OCI-LY3 (cell line): ENCODE results near the gene ME3.

Source experiments
- H2AFZ ChIP-seq: fragments of 200-600, 300-600 bp; shearing (Covaris generic); 2 replicates; pipeline ENCODE4 v1.6.0; 2014; ENCODE audit warnings: antibody characterized with exemption, low read depth, low read length
- H3K27ac ChIP-seq: fragments of 200-600, 300-600 bp; sonication (generic); 2 replicates; pipeline ENCODE4 v1.5.1; 2014; ENCODE audit warnings: mild to moderate bottlenecking, low read length, moderate library complexity, mixed read lengths
- H3K27me3 ChIP-seq: fragments of 200-600, 300-600 bp; sonication (generic); 2 replicates; pipeline ENCODE4 v1.6.1; 2014; ENCODE audit warnings: low read depth, low read length, mixed read lengths
- H3K36me3 ChIP-seq: fragments of 200-600, 300-600 bp; sonication (generic); replicated peaks from 2 replicates; pipeline ENCODE3; 2014; ENCODE audit warnings: low read depth, low read length, mixed read lengths
- H3K4me1 ChIP-seq: fragments of 300-600, 200-600 bp; sonication (generic); 2 replicates; pipeline ENCODE4 v1.6.1; 2014; ENCODE audit warnings: low read length, mixed read lengths
- H3K4me2 ChIP-seq: fragments of 200-600, 300-600 bp; sonication (generic); 2 replicates; pipeline ENCODE4 v1.6.1; 2014; ENCODE audit warnings: low read length, mixed read lengths
- H3K4me3 ChIP-seq: fragments of 300-600, 200-600 bp; sonication (generic); 2 replicates; pipeline ENCODE4 v1.5.1; 2014; ENCODE audit warnings: antibody characterized with exemption, mild to moderate bottlenecking, low read length, moderate library complexity
- H3K79me2 ChIP-seq: fragments of 300-600, 200-600 bp; shearing (Covaris generic); 2 replicates; pipeline ENCODE4 v1.6.1; 2014; ENCODE audit warnings: mild to moderate bottlenecking, low read length, mixed read lengths
- H3K9ac ChIP-seq: fragments of 300-600, 200-600 bp; shearing (Covaris generic); 2 replicates; pipeline ENCODE4 v1.6.0; 2014; ENCODE audit warnings: mild to moderate bottlenecking, low read length, moderate library complexity
- H3K9me3 ChIP-seq: fragments of 200-600, 300-600 bp; shearing (Covaris generic); 2 replicates; pipeline ENCODE4 v1.6.1; 2014; ENCODE audit warnings: low read length, mixed read lengths; ENCODE audit not compliant: insufficient read depth
- H4K20me1 ChIP-seq: fragments of 200-600, 300-600 bp; sonication (generic); 2 replicates; pipeline ENCODE4 v1.6.1; 2016; ENCODE audit warnings: low read length, mixed read lengths; ENCODE audit not compliant: insufficient read depth
- EZH2phosphoT487 ChIP-seq: fragments of 200-600 bp; shearing (Covaris generic); IDR thresholded peaks from 2 replicates; pipeline ENCODE4 v1.6.1; 2018; ENCODE audit warnings: antibody characterized with exemption, mixed run types, low read depth
- TF ChIP-seq, protein P1 (sequence below): fragments of 200-600, 300-600 bp; sonication (generic); IDR thresholded peaks from 2 replicates; pipeline ENCODE4 v1.5.1; 2014; ENCODE audit warnings: antibody characterized with exemption, low read length, low read depth

Gene ME3

DNA sequence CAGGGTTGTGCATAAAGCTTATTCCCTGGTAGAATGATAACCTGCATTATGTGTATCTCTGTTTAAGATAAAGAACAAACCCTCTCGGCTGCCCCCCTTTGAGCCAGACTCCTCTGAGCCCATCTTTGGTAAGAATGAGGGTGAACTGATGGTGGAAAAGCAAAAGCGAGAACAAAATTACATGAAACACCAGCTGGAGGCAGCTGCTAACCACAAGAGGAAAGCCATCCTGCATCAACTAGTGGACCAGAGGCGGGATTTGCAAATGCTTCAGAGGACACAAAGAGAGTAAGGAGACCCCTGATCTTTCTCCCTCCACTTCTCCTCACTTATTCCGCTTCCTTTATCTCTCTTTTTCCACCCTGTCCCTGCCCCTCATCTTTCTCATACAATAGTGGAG, 257.4 kb downstream of the ME3 start:
- Histone ChIP-seq H3K27ac (no peak overlapping the region), H3K79me2 (no peaks in the 10 kb centered on the region), H3K27me3 (no peaks in the 10 kb centered on the region), H4K20me1 (no peaks in the 10 kb centered on the region), H3K4me3 (no peak overlapping the region), H3K36me3 (no peaks in the 10 kb centered on the region), H3K4me2 (no peak overlapping the region), H3K4me1 (peaks cover 17% of the 10 kb centered on the region), H3K9me3 (no peaks in the 10 kb centered on the region), H2AFZ (no peak overlapping the region), H3K9ac (no peak overlapping the region)
- TF ChIP-seq, protein P1, sequence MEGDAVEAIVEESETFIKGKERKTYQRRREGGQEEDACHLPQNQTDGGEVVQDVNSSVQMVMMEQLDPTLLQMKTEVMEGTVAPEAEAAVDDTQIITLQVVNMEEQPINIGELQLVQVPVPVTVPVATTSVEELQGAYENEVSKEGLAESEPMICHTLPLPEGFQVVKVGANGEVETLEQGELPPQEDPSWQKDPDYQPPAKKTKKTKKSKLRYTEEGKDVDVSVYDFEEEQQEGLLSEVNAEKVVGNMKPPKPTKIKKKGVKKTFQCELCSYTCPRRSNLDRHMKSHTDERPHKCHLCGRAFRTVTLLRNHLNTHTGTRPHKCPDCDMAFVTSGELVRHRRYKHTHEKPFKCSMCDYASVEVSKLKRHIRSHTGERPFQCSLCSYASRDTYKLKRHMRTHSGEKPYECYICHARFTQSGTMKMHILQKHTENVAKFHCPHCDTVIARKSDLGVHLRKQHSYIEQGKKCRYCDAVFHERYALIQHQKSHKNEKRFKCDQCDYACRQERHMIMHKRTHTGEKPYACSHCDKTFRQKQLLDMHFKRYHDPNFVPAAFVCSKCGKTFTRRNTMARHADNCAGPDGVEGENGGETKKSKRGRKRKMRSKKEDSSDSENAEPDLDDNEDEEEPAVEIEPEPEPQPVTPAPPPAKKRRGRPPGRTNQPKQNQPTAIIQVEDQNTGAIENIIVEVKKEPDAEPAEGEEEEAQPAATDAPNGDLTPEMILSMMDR = no peak
- TF ChIP-seq EZH2phosphoT487 = no peak

DNA sequence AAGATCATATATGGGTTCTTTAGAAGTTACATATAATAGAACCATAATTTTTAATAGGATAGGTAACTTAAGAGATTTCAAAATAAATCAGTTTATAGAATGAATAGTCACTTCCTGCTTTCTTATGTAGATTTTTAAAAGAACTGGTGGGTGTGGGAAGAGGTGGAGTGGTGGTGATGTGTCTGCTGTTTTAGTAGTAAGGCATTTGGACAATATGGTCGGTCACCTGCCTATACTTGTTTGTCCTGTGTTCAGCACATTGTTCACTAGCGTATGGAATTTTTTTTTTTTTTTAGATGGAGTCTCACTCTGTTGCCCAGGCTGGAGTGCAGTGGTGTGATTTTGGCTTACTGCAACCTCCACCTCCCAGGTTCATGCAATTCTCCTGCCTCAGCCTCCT, 258.4 kb downstream of the ME3 start:
- peaks cover 17% of the 10 kb centered on the region for H3K4me1 ChIP-seq
- no peak overlapping the region for H3K4me3 ChIP-seq
- TF ChIP-seq, protein P1 = no peak
- TF ChIP-seq EZH2phosphoT487 = no peak
- no peaks in the 10 kb centered on the region for H3K27me3 ChIP-seq
- H3K4me2 ChIP-seq = no peak overlapping the region
- no peak overlapping the region for H3K9ac ChIP-seq
- no peaks in the 10 kb centered on the region for H4K20me1 ChIP-seq
- H3K36me3 ChIP-seq = no peaks in the 10 kb centered on the region
- no peaks in the 10 kb centered on the region for H3K9me3 ChIP-seq
- no peak overlapping the region for H3K27ac ChIP-seq
- no peaks in the 10 kb centered on the region for H3K79me2 ChIP-seq
- H2AFZ ChIP-seq = no peak overlapping the region

DNA sequence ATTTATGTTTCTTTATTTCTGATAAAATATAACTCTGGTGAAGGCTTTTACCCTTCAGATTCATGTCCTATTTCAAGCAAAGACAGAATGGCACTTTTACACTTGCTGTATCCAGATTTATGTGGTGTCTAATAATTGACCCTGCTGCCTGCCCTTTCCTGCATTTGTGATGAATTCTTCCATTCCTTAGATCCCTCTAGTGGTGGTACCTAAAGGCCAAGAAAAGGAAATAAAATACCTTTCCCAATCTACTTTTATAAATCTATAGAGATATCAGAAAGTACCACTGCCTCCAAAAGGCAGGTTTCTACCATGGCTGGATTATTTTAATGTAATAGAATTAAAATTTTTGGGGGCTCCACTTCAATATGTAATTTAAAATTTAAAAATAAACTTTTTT, 263.6 kb downstream of the ME3 start:
- no peaks in the 10 kb centered on the region for H3K27me3 ChIP-seq
- H3K27ac ChIP-seq = no peak overlapping the region
- no peaks in the 10 kb centered on the region for H3K9me3 ChIP-seq
- no peak overlapping the region for H2AFZ ChIP-seq
- H3K4me3 ChIP-seq = no peak overlapping the region
- no peak overlapping the region for H3K4me2 ChIP-seq
- no peaks in the 10 kb centered on the region for H3K4me1 ChIP-seq
- no peak for TF ChIP-seq EZH2phosphoT487
- TF ChIP-seq, protein P1 = no peak
- H4K20me1 ChIP-seq = no peaks in the 10 kb centered on the region
- no peak overlapping the region for H3K9ac ChIP-seq
- no peaks in the 10 kb centered on the region for H3K79me2 ChIP-seq
- no peaks in the 10 kb centered on the region for H3K36me3 ChIP-seq

DNA sequence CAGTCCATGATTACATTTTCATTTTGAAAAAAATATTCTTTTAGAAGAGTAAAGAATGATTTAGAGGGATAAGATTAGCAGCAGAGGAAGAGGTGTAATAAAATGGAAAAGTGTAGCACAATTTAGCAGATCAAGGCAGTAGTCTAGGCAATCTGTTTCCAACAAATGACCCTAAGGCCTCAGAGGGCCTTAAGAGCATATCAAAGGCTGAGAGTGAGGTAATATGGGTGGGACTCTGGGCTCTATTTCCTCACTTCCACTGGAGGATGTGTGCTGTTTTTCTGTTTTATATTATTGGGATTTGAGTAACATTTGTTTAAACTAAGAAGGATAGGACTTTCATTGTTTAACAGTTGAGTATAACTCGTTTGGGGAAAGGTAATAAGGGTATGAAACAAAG, 269.0 kb downstream of the ME3 start:
- Histone ChIP-seq H3K79me2 (no peaks in the 10 kb centered on the region), H3K27ac (no peak overlapping the region), H3K36me3 (no peaks in the 10 kb centered on the region), H3K9me3 (no peaks in the 10 kb centered on the region), H3K4me1 (no peaks in the 10 kb centered on the region), H3K4me3 (no peak overlapping the region), H3K4me2 (no peak overlapping the region), H4K20me1 (no peaks in the 10 kb centered on the region), H3K9ac (no peak overlapping the region), H2AFZ (no peak overlapping the region), H3K27me3 (no peaks in the 10 kb centered on the region)
- TF ChIP-seq, protein P1 = no peak
- TF ChIP-seq EZH2phosphoT487 = no peak
